GM23338 (cell line): ENCODE data around the gene IQSEC3. TPM values are rescaled to one million over a fixed set of nuclear protein-coding genes. Genes with fewer than 3 reads are reported as not detected.

ENCODE experiments used
- ATAC-seq: fragments of 200-7000 bp; cut with Tn5 transposase; 3 replicates; pipeline ENCODE4 v1.9.1; 2020
- DNase-seq: peaks from one replicate; pipeline ENCODE4 v3.0.0-alpha.2; 2015; ENCODE audit warnings: low spot score
- H2AFZ ChIP-seq: fragments of 200-600 bp; sonication (generic); 2 replicates; pipeline ENCODE4 v1.8.0; 2016; ENCODE audit warnings: antibody characterized with exemption, mild to moderate bottlenecking, moderate library complexity
- H3F3A ChIP-seq: fragments of 200-600 bp; sonication (generic); replicated peaks from 2 replicates; pipeline ENCODE4 v1.8.0; 2017; ENCODE audit warnings: antibody characterized with exemption, mixed run types, low read depth
- H3K27ac ChIP-seq: fragments of 200-600 bp; sonication (generic); 2 replicates; pipeline ENCODE4 v1.6.1; 2016; ENCODE audit warnings: low read depth
- H3K27me3 ChIP-seq: fragments of 200-600 bp; sonication (generic); 2 replicates; pipeline ENCODE4 v1.8.0; 2016; ENCODE audit warnings: mild to moderate bottlenecking, mixed run types, moderate library complexity; ENCODE audit not compliant: insufficient read depth
- H3K36me3 ChIP-seq: fragments of 200-600 bp; sonication (generic); 2 replicates; pipeline ENCODE4 v1.8.0; 2016; ENCODE audit warnings: mild to moderate bottlenecking; ENCODE audit not compliant: insufficient read depth
- H3K4me1 ChIP-seq: fragments of 200-600 bp; sonication (generic); 2 replicates; pipeline ENCODE4 v1.8.0; 2016; ENCODE audit warnings: mild to moderate bottlenecking, moderate library complexity; ENCODE audit not compliant: insufficient read depth
- H3K4me2 ChIP-seq: fragments of 200-600 bp; sonication (generic); 2 replicates; pipeline ENCODE4 v1.7.1; 2017; ENCODE audit warnings: mixed run types
- H3K4me3 ChIP-seq: fragments of 200-600 bp; sonication (generic); 2 replicates; pipeline ENCODE4 v1.6.1; 2016; ENCODE audit warnings: mixed run types
- H3K79me2 ChIP-seq: fragments of 200-600 bp; sonication (generic); replicated peaks from 2 replicates; pipeline ENCODE4 v1.8.0; 2017; ENCODE audit warnings: mild to moderate bottlenecking; ENCODE audit not compliant: insufficient read depth
- H3K9me2 ChIP-seq: fragments of 200-600 bp; sonication (generic); 2 replicates; pipeline ENCODE4 v1.8.0; 2017; ENCODE audit not compliant: insufficient read depth
- H4K20me1 ChIP-seq: fragments of 200-600 bp; sonication (generic); replicated peaks from 2 replicates; pipeline ENCODE4 v1.8.0; 2017; ENCODE audit warnings: mild to moderate bottlenecking; ENCODE audit not compliant: insufficient read depth
- H3K27ac Mint-ChIP-seq: 2 replicates; pipeline ENCODE4 v1.8.0; 2020; ENCODE audit warnings: inconsistent platforms, mild to moderate bottlenecking, moderate library complexity, mixed read lengths
- H3K27me3 Mint-ChIP-seq: 3 replicates; pipeline ENCODE4 v1.8.0; 2022; ENCODE audit warnings: low read depth, mild to moderate bottlenecking, moderate library complexity, mixed read lengths, inconsistent platforms; ENCODE audit not compliant: insufficient read depth, poor library complexity
- H3K36me3 Mint-ChIP-seq: 3 replicates; pipeline ENCODE4 v1.8.0; 2021; ENCODE audit warnings: low read depth, mild to moderate bottlenecking, inconsistent platforms, moderate library complexity, mixed read lengths
- H3K4me1 Mint-ChIP-seq: 3 replicates; pipeline ENCODE4 v1.8.0; 2020; ENCODE audit warnings: mild to moderate bottlenecking, inconsistent platforms, mixed read lengths
- H3K4me3 Mint-ChIP-seq: 3 replicates; pipeline ENCODE4 v1.8.0; 2021; ENCODE audit warnings: moderate library complexity, mild to moderate bottlenecking, inconsistent platforms, mixed read lengths
- H3K9me3 Mint-ChIP-seq: 3 replicates; pipeline ENCODE4 v1.8.0; 2020; ENCODE audit warnings: moderate library complexity, mild to moderate bottlenecking, inconsistent platforms, mixed read lengths
- CREB1 ChIP-seq: fragments of 250-450 bp; sonication (Bioruptor Pico); IDR thresholded peaks from 2 replicates; pipeline ENCODE4 v1.5.0; 2020; ENCODE audit warnings: low read depth, mild to moderate bottlenecking, moderate library complexity
- EZH2phosphoT487 ChIP-seq: fragments of 200-600 bp; sonication (generic); IDR thresholded peaks from one replicate; pipeline ENCODE4 v1.8.1; 2018; ENCODE audit warnings: antibody characterized with exemption; ENCODE audit not compliant: unreplicated experiment
- JUNB ChIP-seq: IDR thresholded peaks from one replicate; pipeline ENCODE4 v1.6.1; 2016; ENCODE audit warnings: antibody characterized with exemption; ENCODE audit not compliant: unreplicated experiment
- NANOG ChIP-seq: IDR thresholded peaks from 2 replicates; pipeline ENCODE4 v1.6.1; 2016; ENCODE audit warnings: antibody characterized with exemption, borderline replicate concordance
- POLR2AphosphoS5 ChIP-seq: IDR thresholded peaks from 2 replicates; pipeline ENCODE4 v1.6.1; 2016; ENCODE audit warnings: antibody characterized with exemption, low read depth
- ZNF331 ChIP-seq: fragments of 250-450 bp; sonication (Bioruptor Pico); IDR thresholded peaks from 2 replicates; pipeline ENCODE4 v1.5.0; 2020; ENCODE audit warnings: low read depth, mild to moderate bottlenecking, moderate library complexity
- polyA plus RNA-seq: library from polyadenylated mRNA; unstranded; fragments of >200 nt; fragmentation: Nextera tagmentation; extraction: Ambion mirVana; gene quantifications from 2 replicates; pipeline ENCODE4 v1.2.1, GENCODE V29; 2016
- total RNA-seq: library from RNA; depleted of rRNA; stranded (reverse); fragments of >200 nt; shearing (Covaris generic); gene quantifications from 2 replicates; pipeline ENCODE4 v1.2.3, GENCODE V29; 2014
- TF ChIP-seq, protein P1 (sequence below), 2 experiments: fragments of 200-600 bp in 1 of 2; sonication (generic) in 1 of 2; conservative IDR thresholded peaks; 2 replicates each; pipeline versions ENCODE4 v1.5.1 to v1.6.1; 2016 to 2017; ENCODE audit warnings: antibody characterized with exemption in 2 of 2, low read depth in 2 of 2, mild to moderate bottlenecking in 2 of 2, moderate library complexity in 1 of 2
- TF ChIP-seq, protein P2 (sequence below): IDR thresholded peaks from 2 replicates; pipeline ENCODE4 v1.6.1; 2016; ENCODE audit warnings: antibody characterized with exemption
- TF ChIP-seq, protein P3 (sequence below): fragments of 250-450 bp; sonication (Bioruptor Pico); IDR thresholded peaks from 2 replicates; pipeline ENCODE4 v1.5.0; 2020; ENCODE audit warnings: mild to moderate bottlenecking, moderate library complexity

The IQSEC3 gene
- total and polyA plus RNA-seq, 2 experiments from 2014 or later = 2.1 to 3.6 TPM

DNA sequence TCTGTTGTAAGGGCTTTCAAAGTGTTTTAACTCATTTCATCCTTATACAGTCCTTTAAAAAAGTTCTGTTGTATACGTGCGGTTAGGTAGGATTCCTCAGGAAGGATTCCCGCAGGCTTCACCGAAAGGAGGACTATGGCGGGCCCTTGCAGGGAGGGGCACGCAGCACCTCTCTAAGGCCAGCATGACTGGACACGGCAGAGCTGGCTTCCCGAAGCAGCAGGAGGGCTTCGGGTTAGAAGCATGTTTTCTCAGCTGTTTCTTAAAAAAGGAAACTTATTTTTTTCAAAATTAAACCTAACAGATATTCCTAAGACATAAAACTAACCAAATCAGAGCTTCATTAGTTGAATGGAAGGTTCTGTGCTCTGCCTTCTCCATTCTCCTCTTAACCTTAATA, 21.3 kb downstream of the IQSEC3 start (continued):
- TF ChIP-seq, protein P1, sequence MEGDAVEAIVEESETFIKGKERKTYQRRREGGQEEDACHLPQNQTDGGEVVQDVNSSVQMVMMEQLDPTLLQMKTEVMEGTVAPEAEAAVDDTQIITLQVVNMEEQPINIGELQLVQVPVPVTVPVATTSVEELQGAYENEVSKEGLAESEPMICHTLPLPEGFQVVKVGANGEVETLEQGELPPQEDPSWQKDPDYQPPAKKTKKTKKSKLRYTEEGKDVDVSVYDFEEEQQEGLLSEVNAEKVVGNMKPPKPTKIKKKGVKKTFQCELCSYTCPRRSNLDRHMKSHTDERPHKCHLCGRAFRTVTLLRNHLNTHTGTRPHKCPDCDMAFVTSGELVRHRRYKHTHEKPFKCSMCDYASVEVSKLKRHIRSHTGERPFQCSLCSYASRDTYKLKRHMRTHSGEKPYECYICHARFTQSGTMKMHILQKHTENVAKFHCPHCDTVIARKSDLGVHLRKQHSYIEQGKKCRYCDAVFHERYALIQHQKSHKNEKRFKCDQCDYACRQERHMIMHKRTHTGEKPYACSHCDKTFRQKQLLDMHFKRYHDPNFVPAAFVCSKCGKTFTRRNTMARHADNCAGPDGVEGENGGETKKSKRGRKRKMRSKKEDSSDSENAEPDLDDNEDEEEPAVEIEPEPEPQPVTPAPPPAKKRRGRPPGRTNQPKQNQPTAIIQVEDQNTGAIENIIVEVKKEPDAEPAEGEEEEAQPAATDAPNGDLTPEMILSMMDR (conservative IDR thresholded peaks at IDR 0.05; ENCODE audit: low read depth in 2 of 2) = no peak

DNA sequence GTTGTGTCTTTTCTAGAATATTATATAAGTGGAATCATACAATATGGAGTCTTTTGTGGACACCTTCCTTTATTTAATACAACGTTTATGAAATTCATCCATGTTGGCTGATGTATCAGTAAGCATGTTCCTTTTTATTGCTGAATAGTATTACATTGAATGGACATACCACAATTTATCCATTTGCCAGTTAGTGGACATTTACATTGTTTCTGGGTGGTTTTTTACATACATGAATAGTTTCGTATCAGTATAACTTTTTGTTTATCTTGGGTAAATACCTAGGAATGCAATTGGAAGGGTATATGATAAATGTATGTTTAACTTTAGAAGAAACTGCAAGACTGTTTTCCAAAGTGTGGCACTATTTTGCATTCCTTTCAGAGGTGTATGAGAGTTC, 23.1 kb downstream of the IQSEC3 start:
- DNase-seq (no peak), ATAC-seq (no peak)
- Histone ChIP-seq H3K27ac (no peak overlapping the region), H4K20me1 (no peaks in the 10 kb centered on the region), H3F3A (no peaks in the 10 kb centered on the region), H3K4me3 (no peak overlapping the region), H3K36me3 (no peaks in the 10 kb centered on the region), H3K79me2 (no peaks in the 10 kb centered on the region), H2AFZ (no peak overlapping the region), H3K9me2 (peaks cover 4% of the 10 kb centered on the region; the same call in 1 of the 2 replicates), H3K4me2 (no peak overlapping the region), H3K4me1 (no peaks in the 10 kb centered on the region), H3K27me3 (no peaks in the 10 kb centered on the region)
- no peaks in the 10 kb centered on the region for H3K27me3 Mint-ChIP-seq
- H3K9me3 Mint-ChIP-seq = peaks cover 25% of the 10 kb centered on the region
- H3K27ac Mint-ChIP-seq = no peak overlapping the region
- H3K4me3 Mint-ChIP-seq = no peak overlapping the region
- H3K4me1 Mint-ChIP-seq = peaks cover 7% of the 10 kb centered on the region; the same call in 2 of the 3 replicates
- TF ChIP-seq NANOG = no peak
- TF ChIP-seq CREB1 (CRISPR knock-in tag) = no peak
- no peaks in the 10 kb centered on the region for H3K36me3 Mint-ChIP-seq

DNA sequence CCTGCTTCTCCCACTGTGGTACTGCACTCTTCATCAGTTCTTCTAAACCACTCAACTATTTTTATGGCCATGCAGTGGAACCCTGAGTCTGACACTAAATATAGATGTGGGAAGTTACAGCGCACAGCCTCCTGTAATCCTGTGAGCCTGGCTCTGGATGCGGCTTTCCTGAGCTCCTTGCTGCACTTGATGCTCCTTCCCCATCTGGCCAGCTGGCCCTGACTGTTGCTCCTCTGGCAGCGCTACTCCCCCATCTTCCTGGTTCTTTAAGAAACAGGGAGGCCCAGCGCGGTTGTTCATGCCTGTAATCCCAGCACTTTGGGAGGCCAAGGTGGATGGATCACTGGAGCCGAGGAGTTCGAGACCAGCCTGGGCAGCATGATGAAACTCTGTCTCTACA, 24.6 kb downstream of the IQSEC3 start:
- no peak overlapping the region for H3K27ac Mint-ChIP-seq
- no peaks in the 10 kb centered on the region for H4K20me1 ChIP-seq
- H3K4me3 ChIP-seq = no peak overlapping the region
- H3K9me3 Mint-ChIP-seq = peaks cover 25% of the 10 kb centered on the region
- H3K4me1 Mint-ChIP-seq = no peaks in the 10 kb centered on the region
- no peak for ATAC-seq
- no peak overlapping the region for H3K4me2 ChIP-seq
- H3K9me2 ChIP-seq = peaks cover 4% of the 10 kb centered on the region; the same call in 1 of the 2 replicates
- DNase-seq = no peak
- no peak overlapping the region for H3K4me3 Mint-ChIP-seq
- H2AFZ ChIP-seq = no peak overlapping the region
- no peaks in the 10 kb centered on the region for H3K36me3 ChIP-seq
- H3K27ac ChIP-seq = no peak overlapping the region
- no peaks in the 10 kb centered on the region for H3K27me3 Mint-ChIP-seq
- H3K79me2 ChIP-seq = no peaks in the 10 kb centered on the region
- H3F3A ChIP-seq = no peaks in the 10 kb centered on the region
- no peaks in the 10 kb centered on the region; the same call in 1 of the 2 replicates for H3K4me1 ChIP-seq
- no peaks in the 10 kb centered on the region for H3K36me3 Mint-ChIP-seq
- no peaks in the 10 kb centered on the region for H3K27me3 ChIP-seq
- no peak for TF ChIP-seq CREB1 (CRISPR knock-in tag)
- TF ChIP-seq, protein P2, sequence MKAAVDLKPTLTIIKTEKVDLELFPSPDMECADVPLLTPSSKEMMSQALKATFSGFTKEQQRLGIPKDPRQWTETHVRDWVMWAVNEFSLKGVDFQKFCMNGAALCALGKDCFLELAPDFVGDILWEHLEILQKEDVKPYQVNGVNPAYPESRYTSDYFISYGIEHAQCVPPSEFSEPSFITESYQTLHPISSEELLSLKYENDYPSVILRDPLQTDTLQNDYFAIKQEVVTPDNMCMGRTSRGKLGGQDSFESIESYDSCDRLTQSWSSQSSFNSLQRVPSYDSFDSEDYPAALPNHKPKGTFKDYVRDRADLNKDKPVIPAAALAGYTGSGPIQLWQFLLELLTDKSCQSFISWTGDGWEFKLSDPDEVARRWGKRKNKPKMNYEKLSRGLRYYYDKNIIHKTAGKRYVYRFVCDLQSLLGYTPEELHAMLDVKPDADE = no peak
- no peak for TF ChIP-seq JUNB
- no peak for TF ChIP-seq POLR2AphosphoS5
- TF ChIP-seq, protein P3, sequence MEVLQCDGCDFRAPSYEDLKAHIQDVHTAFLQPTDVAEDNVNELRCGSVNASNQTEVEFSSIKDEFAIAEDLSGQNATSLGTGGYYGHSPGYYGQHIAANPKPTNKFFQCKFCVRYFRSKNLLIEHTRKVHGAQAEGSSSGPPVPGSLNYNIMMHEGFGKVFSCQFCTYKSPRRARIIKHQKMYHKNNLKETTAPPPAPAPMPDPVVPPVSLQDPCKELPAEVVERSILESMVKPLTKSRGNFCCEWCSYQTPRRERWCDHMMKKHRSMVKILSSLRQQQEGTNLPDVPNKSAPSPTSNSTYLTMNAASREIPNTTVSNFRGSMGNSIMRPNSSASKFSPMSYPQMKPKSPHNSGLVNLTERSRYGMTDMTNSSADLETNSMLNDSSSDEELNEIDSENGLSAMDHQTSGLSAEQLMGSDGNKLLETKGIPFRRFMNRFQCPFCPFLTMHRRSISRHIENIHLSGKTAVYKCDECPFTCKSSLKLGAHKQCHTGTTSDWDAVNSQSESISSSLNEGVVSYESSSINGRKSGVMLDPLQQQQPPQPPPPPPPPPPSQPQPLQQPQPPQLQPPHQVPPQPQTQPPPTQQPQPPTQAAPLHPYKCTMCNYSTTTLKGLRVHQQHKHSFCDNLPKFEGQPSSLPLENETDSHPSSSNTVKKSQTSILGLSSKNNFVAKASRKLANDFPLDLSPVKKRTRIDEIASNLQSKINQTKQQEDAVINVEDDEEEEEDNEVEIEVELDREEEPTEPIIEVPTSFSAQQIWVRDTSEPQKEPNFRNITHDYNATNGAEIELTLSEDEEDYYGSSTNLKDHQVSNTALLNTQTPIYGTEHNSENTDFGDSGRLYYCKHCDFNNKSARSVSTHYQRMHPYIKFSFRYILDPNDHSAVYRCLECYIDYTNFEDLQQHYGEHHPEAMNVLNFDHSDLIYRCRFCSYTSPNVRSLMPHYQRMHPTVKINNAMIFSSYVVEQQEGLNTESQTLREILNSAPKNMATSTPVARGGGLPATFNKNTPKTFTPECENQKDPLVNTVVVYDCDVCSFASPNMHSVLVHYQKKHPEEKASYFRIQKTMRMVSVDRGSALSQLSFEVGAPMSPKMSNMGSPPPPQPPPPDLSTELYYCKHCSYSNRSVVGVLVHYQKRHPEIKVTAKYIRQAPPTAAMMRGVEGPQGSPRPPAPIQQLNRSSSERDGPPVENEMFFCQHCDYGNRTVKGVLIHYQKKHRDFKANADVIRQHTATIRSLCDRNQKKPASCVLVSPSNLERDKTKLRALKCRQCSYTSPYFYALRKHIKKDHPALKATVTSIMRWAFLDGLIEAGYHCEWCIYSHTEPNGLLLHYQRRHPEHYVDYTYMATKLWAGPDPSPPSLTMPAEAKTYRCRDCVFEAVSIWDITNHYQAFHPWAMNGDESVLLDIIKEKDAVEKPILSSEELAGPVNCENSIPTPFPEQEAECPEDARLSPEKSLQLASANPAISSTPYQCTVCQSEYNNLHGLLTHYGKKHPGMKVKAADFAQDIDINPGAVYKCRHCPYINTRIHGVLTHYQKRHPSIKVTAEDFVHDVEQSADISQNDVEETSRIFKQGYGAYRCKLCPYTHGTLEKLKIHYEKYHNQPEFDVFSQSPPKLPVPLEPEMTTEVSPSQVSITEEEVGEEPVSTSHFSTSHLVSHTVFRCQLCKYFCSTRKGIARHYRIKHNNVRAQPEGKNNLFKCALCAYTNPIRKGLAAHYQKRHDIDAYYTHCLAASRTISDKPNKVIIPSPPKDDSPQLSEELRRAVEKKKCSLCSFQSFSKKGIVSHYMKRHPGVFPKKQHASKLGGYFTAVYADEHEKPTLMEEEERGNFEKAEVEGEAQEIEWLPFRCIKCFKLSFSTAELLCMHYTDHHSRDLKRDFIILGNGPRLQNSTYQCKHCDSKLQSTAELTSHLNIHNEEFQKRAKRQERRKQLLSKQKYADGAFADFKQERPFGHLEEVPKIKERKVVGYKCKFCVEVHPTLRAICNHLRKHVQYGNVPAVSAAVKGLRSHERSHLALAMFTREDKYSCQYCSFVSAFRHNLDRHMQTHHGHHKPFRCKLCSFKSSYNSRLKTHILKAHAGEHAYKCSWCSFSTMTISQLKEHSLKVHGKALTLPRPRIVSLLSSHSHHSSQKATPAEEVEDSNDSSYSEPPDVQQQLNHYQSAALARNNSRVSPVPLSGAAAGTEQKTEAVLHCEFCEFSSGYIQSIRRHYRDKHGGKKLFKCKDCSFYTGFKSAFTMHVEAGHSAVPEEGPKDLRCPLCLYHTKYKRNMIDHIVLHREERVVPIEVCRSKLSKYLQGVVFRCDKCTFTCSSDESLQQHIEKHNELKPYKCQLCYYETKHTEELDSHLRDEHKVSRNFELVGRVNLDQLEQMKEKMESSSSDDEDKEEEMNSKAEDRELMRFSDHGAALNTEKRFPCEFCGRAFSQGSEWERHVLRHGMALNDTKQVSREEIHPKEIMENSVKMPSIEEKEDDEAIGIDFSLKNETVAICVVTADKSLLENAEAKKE (CRISPR knock-in tag) = no peak
- no peak for TF ChIP-seq EZH2phosphoT487
- no peak for TF ChIP-seq ZNF331 (CRISPR knock-in tag)
